ENCODE measurements around the gene RASAL3.
"Not testable (repeated sequence)": the region's sequence is repeated elsewhere in the genome, so short reads cannot be mapped to it uniquely, and the experiment has no call there.

RASAL3 gene

DNA sequence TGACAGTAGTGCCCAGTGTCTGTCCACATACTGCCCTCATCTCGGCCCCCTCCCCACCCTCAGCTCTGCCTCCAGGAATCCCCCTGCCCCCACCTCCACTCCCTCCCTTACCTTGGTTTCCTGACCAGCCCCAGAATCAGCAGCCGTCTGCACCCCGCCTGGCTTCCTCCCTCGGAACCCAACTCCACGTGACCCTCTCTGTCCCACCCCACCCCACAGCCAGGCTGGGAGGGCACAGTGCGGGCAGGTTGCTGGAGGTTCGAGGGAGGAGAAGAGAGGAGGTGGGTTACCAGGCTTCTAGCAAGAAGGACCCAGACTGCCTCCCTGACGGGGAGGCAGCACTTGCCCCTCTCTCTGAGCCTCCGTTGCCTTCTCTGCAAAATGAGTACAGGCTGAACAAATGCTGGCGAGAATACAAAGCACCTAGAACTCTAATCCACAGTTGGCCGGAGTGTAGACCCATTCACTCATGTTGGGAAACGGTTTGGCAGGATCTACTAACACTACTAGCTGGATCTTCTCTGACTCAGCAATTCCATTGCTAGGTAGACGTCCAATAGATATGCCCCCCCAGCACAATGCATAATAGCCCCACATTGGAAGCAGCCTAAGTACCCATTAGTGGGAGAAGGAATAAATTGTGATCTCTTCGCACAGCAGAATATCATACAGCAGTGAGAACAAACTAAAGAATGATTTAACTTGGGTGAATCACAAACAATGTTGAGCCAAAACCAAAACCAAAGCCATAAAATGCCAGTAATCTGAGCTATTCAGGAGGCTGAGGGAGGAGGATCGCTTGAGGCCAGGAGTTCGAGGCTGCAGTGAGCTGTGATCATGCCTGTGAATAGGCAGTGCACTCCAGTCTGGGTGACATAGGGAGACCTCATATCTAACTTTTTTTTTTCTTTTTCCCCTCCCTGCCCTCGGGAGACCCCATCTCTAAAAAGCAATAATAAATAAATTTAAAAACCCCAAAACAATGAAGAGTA, at the start of gene RASAL3:
TSS of gene RASAL3 (minus strand) at position 151 of the 992 bp plus-strand sequence. CDS start 186 bp downstream, outside the sequence.
- no peak for DNase-seq (ENCODE audit: low read depth in 2 of 2)

DNA sequence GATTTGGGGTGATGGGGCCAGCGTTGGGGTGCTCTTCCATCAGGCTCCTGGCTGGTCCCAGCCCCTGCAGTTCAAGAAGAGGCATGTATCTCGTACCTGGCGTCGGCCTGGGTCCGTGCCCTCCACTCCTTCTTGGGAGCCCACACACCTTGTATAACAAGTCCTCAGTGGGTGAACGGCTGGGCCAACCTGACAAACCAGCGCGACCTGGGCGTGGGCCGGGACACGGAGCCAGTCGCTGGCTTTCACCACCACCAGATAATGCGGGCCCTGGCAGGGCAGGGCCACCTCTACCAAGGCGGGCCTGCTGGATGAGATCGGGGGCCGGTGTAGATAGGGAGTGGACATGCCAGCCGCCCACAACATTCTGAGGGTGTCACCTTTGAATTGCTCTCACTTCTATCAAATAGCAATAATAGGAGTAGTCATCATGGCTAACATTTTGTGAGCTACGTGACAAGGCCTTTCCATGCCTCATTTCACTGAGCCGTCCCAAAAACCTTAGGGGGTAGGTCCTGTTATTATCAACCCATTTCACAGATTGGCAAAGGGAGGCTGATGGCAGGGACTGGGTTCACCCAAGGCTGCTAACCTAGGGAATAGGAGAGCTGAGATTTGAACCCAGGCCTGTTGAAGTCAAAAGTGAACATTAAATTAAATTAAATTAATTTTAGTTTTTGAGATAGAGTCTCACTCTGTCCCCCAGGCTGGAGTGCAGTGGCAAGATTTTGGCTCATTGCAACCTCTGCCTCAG, 47.5 kb upstream of the RASAL3 start:
- DNase-seq (ENCODE audit: low read depth in 2 of 2) = no peak

DNA sequence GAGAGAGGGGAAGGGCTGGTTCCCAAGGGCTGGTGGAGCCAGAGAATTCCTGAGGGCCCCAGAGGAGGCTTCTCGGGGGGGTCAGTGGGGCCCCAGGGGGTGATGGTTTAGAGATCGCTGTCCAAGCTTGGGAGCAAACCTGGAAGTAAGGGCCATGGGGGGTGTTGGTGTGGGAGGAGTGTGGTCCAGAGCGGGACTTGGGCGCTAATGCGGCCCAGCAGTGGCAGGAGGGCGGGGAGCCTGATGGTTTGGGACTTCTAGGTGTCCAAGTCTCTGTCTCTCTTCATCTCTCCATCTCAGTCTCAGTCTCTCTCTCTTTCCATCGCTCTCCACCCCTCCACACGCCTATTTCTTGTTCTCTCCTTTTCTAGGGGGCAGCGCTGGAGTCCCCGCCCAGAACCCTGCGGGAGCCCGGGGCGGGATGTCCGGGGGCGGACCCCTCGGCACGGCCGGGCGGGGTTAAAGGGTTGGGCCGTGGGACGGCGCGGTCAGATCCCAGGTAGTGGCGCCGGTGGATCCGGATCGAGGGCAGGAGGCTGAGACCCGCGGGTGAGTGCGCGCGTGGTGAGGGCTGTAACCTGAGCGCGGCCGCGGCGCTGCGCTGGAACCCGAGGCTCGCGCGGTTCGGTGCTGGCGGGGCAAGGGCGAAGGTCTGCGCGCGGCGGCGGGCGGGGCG, 43.8 kb upstream of the RASAL3 start, which contains the start of gene CYP4F22:
TSS of gene CYP4F22 (plus strand) at position 491 of the 676 bp plus-strand sequence. CDS start 16,812 bp downstream, outside the sequence.
- DNase-seq (ENCODE audit: low read depth in 2 of 2) = no peak

DNA sequence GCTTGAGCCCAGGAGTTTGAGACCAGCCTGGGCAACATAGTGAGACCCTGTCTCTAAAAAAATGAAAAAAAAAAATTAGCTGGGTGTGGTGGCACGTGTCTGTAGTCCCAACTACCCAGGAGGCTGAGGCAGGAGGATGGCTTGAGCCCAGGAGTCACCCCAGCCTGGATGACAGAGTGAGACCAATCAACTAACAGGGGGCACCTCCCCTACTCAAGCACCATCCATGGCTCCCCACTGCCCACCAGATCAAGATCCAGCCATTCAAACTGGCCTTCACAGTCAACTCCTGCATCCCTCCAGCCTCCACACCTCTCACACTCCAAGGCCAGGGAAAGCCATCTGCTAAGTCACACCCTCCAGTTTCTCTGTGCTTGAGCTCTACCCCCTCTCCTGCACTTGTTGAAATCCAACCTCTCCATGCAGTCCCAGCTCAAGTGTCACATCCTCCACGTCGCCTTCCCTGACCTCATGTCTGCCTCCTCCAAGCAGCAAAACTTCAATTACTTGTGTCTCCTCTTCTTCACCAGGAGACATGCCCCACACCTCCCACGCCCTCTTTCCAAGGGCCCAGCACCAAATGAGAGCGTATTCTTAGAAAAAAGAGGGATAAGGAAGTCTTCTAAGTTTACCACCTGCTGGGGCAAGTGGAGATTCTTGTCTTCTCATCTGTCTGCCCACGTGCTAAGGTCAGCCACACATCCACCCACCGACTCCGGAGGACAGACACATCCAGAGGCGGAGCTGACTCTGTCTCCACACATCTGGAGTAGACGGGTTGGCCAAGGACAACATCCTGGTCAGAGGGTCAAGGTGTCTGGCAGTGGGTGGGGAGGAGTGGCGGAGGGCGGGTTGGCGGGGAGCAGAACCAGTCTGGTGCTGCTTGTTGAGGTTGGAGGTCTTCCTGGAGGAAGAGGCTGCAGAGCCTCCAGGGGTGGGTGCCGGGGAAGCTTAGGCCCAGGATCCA, 43.0 kb upstream of the RASAL3 start:
- no peak for DNase-seq (ENCODE audit: low read depth in 2 of 2)

DNA sequence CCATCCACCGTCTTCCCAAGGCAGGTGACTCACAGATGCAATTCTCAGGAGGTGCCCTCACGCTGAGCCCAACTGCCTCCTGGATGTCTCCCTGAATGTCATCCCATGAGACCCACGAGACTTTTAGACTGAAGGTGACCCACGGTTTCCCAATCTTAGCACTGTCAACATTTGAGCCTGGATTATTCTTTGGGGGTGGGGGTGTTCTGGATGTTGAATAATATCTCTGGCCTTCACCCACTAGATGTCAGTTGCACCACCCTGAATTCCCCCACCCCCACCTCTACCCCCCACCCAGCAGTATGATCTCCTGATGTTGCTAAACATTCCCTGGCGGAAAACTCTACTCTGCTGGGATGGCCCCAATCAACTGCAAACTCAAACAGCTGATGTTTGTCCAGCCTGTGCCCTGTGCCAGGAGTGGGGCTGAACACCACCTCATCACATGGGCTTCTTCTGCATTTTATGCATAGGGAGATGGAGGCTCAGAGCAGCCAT, 41.8 kb upstream of the RASAL3 start:
- DNase-seq (ENCODE audit: low read depth in 2 of 2) = no peak

DNA sequence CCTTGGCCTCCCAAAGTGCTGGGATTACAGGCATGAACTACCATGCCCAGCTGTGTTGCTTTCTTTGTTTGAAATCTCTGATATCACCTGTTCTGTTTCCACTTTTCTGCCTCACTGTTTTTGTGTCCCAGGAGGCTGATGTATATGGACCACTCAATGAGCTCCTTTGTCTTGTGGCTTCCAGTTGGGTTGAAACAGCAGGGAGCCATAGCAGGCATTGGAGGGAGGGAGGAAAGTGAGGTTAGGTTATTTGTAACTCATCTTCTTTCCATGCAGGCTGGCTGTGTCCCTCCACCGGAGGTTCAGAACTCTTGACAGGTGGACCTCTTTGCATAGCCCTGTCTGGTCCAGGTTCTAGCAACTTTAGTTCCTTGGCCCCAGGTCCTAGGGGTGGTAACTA, 37.9 kb upstream of the RASAL3 start:
- no peak for DNase-seq (ENCODE audit: low read depth in 2 of 2)

DNA sequence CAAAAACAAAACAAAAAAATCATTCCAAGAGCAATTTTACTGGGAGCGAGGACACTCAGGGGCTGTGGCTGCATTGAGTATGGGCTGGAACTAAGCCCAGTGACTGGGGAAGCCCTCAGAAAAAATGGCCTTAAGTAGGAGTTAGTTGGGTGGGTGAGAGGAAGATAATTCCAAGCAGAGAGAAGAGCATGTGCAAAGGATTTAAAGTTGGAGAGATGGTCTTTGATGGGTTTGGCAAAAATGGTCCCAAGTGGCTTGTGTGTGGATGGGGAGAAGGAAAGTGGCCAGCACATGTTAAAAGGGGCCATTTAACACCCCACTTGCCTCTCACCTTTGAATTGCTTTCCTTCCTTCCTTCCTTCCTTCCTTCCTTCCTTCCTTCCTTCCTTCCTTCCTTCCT, 37.3 kb upstream of the RASAL3 start:
- no peak for DNase-seq (ENCODE audit: low read depth in 2 of 2)

DNA sequence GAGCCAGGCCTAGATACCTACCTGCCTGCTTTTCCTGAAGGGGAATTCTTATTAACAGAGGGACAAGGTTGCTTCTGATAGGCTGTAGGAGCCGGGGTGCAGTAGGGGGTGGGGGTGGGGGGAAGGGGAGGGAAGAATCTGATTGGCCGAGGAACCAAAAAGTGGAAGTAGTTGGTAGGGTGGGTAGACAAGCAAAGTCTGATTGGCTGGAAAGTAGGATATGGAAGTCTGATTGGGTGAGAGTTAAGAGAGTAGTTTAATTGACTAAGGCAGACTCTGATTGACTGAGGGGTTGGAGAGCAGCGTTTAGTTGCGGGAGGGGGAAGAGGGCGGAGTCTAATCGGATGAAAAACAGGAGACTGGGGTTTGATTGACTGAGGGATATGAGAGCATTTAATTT, 34.6 kb upstream of the RASAL3 start:
- DNase-seq (ENCODE audit: low read depth in 2 of 2) = no peak

DNA sequence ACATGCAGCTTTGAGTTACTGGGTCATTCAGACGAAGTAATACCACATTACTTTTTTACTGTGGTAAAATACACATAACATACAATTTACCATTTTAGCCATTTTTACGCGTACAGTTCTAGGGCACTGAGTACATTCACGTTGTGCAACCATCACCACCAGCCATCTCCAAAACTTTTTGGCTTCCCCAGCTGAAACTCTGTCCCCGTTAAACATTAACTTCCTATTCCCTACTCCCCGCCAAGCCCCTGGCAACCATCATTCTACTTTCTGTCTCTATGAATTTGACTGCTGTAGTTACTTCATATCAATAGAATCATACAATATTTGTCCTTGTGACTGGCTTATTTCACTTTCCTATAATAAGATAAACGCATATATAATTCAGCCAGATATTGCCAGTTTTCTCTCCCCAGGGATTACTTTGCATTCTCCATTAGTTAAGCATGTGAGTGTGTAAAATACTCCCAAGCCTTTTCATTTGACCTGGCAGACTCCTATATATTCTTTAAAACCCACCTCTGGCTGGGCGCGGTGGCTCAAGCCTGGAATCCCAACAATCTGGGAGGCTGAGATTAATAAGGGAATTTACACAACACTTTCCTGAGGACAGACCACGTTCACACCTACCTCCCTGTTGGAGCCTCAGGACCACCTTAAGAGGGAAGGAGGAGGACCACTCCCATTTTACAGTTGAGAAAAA, 34.0 kb upstream of the RASAL3 start:
- no peak for DNase-seq (ENCODE audit: low read depth in 2 of 2)

DNA sequence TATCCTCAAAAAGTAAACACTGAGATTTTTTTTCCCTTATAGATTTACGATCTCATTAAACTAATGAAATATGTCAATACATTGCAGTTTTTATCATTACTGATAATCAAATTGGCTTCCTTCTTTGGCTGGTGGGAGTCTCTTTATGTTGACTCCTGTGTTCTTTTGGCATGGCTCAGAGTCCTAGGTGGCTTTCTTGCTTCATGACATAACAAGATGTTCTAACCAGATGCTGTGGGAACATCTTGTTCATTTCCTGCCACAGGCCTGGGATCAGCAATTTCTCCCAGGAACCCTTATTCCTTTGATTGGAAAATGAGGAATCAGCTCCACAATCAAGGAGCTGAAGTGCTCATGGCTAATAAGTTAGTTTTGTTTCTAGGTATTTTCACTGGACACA, 30.8 kb upstream of the RASAL3 start:
- DNase-seq (ENCODE audit: low read depth in 2 of 2) = no peak

DNA sequence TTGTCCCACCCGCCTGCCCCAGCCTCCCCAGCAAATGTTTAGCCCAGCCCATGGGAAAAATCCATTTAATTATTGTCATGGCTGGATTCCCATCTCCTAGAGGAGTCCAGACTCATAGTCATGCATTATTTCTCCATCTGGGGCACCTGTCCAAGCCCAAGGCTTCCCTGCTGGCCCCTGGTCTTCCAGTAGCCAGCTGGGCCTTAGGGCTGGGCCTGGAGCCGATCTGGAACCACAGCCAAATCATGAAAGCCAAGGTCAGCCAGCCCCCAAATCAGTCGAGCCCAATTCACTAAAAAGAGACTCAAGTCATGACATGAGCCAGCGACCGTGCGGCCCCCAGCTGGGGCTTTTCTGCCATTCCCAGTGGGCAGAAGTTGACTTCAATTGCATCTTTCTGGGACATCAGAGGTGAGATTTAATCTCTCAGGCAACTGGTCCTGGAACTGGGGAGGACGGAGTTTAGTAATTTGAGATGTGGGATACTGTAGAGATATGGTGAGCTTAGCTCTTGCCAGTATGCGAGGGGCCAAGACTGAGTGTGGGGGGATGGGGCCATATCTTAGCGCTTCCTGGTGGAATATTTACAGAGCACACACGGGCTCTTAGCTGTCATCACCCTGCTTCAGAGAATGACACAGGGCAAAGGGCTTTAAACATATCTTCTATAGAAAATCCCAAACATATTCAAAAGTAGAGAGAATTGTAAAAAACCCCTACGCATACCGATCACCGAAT, 24.3 kb upstream of the RASAL3 start:
- no peak for DNase-seq (ENCODE audit: low read depth in 2 of 2)

DNA sequence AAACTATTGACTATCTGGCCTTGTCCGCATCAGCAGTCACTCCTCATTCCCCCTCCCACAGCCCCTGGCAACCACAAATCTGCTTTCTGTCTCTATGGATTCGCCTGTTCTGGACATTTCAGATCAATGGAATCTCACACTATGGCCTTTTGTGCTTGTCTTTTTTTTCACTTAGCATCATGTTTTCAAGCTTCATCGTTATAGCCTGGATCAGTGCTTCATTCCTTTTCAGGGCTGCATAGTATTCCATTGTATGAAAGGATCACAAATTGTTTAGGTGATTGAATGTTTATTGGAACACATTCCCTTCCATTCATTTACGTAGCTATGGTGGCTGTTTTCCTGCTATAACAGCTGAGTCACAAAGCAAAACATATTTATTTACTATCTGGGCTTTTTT, 22.7 kb upstream of the RASAL3 start:
- no peak for DNase-seq (ENCODE audit: low read depth in 2 of 2)

DNA sequence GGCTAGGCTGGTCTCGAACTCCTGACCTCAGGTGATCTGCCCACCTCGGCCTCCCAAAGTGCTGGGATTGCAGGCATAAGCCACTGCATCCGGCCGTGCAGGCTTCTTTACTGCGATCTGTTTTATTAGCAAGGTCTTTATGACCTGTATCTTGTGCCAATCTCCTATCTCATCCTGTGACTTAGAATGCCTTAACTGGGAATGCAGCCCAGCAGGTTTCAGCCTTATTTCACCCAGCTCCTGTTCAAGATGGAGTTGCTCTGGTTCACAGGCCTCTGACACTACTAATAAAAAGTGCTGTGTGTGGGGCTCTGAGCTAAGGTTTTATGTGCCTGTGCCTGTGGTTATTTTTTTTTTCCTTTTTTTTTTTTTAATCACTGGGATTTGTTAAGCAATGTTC, 21.4 kb upstream of the RASAL3 start:
- not testable (repeated sequence) for DNase-seq (ENCODE audit: low read depth in 2 of 2)

DNA sequence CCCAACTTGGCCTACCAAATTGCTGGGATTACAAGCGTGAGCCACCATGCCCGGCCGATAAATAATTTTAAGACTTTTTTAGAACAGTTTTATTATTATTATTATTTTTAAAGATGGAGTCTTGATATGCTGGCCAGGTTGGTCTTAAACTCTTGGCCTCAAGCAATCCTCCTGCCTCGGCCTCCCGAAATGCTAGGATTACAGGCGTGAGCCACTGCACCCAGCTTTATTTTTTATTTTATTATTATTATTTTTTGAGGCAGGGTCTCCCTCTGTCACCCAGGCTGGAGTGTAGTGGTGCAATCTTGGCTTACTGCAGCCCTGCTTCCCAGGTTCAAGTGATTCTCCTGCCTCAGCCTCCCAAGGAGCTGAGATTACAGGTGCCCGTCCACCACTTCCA, 16.7 kb upstream of the RASAL3 start:
- DNase-seq (ENCODE audit: low read depth in 2 of 2) = not testable (repeated sequence)

DNA sequence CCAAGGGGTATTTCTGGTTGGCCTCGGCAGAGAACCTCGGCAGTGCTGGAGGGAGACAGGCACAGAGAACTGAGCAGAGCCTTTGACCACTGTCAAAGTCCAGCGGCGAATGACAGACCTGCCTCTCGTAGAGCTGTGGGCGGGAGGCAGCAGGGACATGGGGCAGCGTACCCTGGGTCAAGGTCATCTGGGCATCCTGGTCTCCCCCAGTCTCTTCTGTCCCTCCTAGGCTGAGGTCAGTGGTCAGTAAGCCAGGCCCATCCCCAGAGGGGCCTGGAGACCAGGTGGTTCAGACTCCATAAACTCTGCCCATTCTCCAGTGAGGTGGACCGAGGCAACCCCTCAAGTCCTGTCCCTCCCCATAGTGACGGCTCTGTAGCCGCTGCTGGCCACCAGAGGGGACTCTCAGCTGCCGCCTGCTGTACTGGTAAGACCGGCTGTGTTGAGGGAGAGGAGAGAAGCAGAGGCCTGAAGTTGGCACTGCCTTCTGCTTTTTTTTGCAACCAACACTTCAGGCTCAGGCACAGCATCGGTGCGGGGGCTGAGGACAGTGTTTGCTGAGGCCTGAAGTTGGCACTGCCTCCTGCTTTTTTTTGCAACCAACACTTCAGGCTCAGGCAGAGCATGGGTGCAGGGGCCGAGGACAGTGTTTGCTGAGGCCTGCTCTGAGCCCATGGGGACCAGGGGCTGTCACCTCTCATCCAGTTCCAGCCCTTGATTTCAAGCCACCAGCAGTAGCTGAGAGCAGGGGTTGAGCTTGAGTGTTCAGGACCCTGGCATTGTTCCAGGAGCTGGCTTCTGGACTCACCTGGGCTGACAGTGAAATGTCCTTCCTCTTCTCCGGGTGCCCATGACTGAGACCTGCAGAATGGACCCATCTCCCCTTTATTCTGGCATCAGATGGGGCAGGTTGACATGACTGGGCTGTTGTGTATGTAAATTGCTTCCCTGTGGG, 15.3 kb upstream of the RASAL3 start, which contains the start of gene PGLYRP2:
TSS of gene PGLYRP2 (minus strand) at position 111 of the 955 bp plus-strand sequence. CDS start 130 bp downstream, outside the sequence.
- DNase-seq (ENCODE audit: low read depth in 2 of 2) = no peak

DNA sequence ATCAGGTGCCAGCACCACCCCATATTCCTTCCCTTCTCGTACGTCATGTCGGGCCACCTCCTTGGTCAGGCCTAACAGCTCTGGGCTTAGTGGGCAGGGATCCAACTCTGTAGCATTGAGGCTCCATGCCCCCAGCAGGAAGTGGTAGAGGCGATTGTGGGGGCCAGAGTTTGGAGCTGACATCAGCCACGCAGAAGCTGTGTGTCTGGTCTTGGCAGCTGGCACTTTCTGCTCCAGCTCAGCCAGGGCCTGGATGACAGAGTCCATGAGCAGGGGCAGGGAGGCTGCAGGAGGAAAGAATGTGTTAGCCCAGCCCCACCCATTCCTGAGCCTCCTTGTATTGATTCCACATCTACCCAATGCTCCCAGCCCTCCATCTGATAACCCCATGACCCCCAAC, 12.0 kb upstream of the RASAL3 start:
- DNase-seq (ENCODE audit: low read depth in 2 of 2) = no peak

DNA sequence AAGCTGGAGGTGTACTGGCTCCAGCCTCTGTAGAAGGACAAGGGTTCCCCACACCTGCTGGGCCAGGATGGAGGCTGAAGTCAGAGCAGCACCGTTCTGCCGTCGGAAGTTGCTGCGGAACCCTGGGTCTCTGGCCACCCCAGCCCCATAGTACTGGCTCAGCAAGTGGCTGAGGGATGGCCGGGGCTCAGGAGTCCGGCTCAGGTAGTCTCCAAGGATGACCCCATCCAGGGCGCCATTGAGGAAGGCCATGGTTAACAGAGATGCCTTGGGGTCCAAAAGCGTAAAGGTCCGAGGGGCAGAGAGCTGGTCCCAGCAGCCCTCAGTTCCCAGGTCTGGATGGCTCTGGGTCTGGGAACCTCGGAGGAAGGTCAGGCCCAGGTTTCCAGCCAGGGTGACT, 11.3 kb upstream of the RASAL3 start:
- no peak for DNase-seq (ENCODE audit: low read depth in 2 of 2)

DNA sequence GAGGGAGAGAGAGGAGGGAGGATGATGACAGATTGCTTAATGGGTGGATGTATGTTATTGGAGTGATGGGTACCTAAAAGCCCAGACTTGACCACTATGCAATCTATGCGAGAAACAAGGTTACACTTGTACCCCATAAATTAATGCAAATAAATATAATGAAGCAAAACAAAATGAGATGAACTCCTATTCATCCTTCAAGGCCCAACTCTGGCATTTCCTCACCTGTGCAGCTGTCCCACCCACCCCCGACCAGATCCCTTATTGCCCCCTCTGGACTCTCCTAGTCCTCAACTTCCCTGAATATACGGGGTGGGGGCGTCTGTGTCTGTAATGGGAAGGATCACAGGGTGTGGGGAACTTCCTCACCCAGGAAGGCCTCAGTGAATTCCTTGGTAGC, 10.8 kb upstream of the RASAL3 start:
- DNase-seq (ENCODE audit: low read depth in 2 of 2) = no peak
